LNCAP (cell line): Measurements from ENCODE around the gene BMF.

Source experiments
- CTCF ChIP-seq: fragments of 450-650 bp; IDR thresholded peaks from 2 replicates; pipeline ENCODE4 v1.5.1; 2017; ENCODE audit warnings: mild to moderate bottlenecking

The BMF gene

DNA sequence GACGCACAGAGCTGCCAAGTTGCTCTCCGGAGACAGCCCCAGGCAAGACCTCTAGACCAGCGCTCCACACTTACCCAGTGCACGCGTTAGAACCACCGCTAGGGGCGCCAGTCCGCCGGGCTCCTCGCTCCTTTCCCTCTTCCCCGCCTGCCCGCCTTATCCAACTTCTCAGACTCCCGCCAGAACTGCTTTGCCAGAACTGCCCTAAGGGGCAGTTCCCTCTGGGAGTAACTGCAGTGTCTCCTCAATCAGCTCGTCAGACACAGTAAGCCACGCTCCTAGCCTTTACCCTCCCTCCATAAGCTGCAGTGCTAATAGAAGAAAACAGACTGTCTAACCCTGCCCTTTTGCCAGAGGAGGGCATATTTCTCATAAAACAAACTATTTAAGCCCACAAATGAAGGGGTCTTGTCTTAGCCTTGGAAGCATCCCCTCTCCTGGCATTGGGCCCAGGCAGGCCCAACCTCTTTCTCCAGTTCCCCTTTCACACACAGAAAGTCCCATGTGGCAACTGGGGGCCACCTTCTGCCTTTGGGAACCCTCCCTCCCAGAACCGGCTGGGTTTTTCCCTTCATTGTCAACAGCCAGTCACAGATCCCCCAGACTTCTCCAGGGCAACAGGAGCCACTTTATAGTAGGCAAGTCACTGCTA, 3.7 kb downstream of the BMF start:
- peak; percentile 96 for TF ChIP-seq CTCF

DNA sequence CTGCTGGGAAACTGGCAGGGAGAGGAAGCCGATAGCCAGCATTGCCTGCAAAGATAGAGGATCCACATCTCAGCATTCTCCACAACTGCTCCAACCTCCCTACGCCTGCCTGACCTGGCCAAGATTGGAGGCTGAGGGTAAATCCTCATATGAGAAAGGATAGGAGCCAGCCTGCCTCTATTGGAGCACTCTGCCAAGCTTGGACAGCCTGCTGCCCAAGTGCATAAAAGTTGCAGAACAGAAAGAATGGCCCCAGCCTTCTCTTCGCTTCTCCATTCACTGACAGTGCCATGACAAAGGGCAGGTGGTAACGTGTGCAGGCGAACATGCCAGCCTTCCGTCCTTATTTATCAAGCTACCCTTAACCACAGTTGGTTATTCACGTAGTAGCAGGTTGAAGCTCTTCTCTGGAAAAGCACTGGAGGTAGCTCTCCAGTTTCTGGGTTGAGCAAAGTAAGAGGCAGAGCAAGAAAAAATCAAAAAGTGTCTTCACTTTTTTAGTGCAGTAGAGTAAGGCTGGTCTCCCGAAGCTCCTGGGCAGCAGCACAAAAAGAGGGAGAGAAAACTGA, 4.3 kb downstream of the BMF start:
- TF ChIP-seq CTCF, result no peak

- no peak for TF ChIP-seq CTCF
These were observed 4.8 kb downstream of the BMF start for GRCh38 chr15:40103864-40104271.

GRCh38 chr15:40102897-40103858, 5.5 kb downstream of the BMF start:
- no peak for TF ChIP-seq CTCF

GRCh38 chr15:40100947-40101905, 7.5 kb downstream of the BMF start:
- no peak for TF ChIP-seq CTCF

GRCh38 chr15:40100123-40100946, 8.3 kb downstream of the BMF start:
- TF ChIP-seq CTCF, result no peak
